WERI-Rb-1 (cell line): ENCODE data around the gene SMIM38.

Source experiments
- DNase-seq: peaks from one replicate; pipeline ENCODE4 v3.0.0-alpha.2; 2020
- H3K27ac ChIP-seq: fragments of 250-450 bp; sonication (Bioruptor Pico); 2 replicates; pipeline ENCODE4 v1.5.1; 2020; ENCODE audit warnings: mild to moderate bottlenecking, moderate library complexity
- H3K27me3 ChIP-seq: fragments of 250-450 bp; sonication (Bioruptor Pico); 2 replicates; pipeline ENCODE4 v1.5.1; 2021; ENCODE audit warnings: mild to moderate bottlenecking, low read depth, moderate library complexity; ENCODE audit not compliant: insufficient read depth, severe bottlenecking
- H3K36me3 ChIP-seq: fragments of 250-450 bp; sonication (Bioruptor Pico); 2 replicates; pipeline ENCODE4 v1.5.1; 2020; ENCODE audit warnings: mild to moderate bottlenecking, moderate library complexity
- H3K4me3 ChIP-seq: 2 replicates; pipeline ENCODE4 v1.5.1; 2011; ENCODE audit warnings: low read depth, mild to moderate bottlenecking, control low read depth, low read length
- H3K9me3 ChIP-seq: fragments of 250-450 bp; sonication (Bioruptor Pico); 2 replicates; pipeline ENCODE4 v1.5.1; 2021; ENCODE audit warnings: mild to moderate bottlenecking, moderate library complexity; ENCODE audit not compliant: severe bottlenecking
- TF ChIP-seq, protein P1 (sequence below): IDR thresholded peaks from 2 replicates; pipeline ENCODE4 v1.5.1; 2011; ENCODE audit warnings: low read depth, mild to moderate bottlenecking, control low read depth, inconsistent platforms, low read length

SMIM38 gene

DNA sequence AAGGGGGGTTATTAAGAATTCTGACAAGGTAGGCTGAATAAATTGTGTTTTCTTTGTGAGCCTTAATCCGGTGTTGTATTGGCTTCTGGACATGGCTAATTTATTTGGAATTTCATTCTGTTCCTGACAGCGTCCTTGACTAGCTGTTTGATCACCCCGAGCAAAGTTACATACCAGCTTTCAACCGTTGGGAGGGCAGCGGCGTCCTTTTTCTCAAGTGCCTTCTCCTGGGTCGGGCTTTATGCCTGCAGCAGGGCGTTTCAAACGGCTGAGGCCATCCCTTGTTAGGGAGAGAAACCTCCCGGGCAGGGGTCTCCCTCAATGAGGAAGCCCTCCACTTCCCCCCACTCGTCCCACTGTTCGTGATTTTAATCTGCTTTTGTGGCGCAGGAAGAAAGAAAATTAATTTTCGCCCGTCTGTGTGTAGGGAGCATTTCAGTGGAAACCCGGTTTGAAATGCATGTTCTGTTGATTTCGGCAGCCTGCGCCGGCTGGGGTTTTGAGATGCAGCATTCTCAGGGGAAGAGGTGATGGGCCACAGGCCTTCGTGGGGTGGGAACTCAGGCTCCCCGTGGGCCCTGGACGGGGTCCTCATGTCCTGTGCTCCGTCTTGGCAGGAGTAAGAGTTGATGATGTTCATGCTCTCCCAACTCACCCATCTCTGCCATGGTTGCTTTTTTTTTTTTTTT is 2.9 kb upstream of the SMIM38 start:
- Histone ChIP-seq H3K4me3 (no peak overlapping the region), H3K9me3 (peaks cover 4% of the 10 kb centered on the region), H3K27ac (no peak overlapping the region), H3K36me3 (no peaks in the 10 kb centered on the region), H3K27me3 (no peaks in the 10 kb centered on the region)
- no peak for DNase-seq
- TF ChIP-seq, protein P1, sequence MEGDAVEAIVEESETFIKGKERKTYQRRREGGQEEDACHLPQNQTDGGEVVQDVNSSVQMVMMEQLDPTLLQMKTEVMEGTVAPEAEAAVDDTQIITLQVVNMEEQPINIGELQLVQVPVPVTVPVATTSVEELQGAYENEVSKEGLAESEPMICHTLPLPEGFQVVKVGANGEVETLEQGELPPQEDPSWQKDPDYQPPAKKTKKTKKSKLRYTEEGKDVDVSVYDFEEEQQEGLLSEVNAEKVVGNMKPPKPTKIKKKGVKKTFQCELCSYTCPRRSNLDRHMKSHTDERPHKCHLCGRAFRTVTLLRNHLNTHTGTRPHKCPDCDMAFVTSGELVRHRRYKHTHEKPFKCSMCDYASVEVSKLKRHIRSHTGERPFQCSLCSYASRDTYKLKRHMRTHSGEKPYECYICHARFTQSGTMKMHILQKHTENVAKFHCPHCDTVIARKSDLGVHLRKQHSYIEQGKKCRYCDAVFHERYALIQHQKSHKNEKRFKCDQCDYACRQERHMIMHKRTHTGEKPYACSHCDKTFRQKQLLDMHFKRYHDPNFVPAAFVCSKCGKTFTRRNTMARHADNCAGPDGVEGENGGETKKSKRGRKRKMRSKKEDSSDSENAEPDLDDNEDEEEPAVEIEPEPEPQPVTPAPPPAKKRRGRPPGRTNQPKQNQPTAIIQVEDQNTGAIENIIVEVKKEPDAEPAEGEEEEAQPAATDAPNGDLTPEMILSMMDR, result no peak

DNA sequence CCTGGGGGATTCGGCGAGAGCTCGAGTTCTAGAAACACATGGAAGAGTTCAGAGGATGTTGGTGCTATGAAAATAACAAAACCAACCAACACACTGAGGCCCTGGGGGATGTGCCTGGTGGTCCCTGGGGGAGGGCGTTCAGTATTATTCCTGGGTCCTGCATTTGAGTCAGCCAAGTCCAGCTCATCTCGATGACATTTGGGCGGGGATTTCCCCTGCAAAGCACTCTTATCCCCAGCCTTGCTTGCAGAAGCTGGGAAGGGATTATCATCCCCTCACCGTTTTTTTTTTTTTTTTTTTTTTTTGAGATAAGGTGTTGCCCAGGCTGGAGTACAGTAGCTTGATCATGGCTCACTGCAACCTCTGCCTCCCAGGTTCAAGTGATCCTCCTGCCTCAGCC is 2.1 kb upstream of the SMIM38 start:
- peak; percentile 71 for DNase-seq
- peaks cover 2% of the 10 kb centered on the region for H3K9me3 ChIP-seq
- TF ChIP-seq, protein P1, result no peak
- H3K27me3 ChIP-seq, result no peaks in the 10 kb centered on the region
- no peaks in the 10 kb centered on the region for H3K36me3 ChIP-seq
- no peak overlapping the region for H3K4me3 ChIP-seq
- no peak overlapping the region for H3K27ac ChIP-seq

DNA sequence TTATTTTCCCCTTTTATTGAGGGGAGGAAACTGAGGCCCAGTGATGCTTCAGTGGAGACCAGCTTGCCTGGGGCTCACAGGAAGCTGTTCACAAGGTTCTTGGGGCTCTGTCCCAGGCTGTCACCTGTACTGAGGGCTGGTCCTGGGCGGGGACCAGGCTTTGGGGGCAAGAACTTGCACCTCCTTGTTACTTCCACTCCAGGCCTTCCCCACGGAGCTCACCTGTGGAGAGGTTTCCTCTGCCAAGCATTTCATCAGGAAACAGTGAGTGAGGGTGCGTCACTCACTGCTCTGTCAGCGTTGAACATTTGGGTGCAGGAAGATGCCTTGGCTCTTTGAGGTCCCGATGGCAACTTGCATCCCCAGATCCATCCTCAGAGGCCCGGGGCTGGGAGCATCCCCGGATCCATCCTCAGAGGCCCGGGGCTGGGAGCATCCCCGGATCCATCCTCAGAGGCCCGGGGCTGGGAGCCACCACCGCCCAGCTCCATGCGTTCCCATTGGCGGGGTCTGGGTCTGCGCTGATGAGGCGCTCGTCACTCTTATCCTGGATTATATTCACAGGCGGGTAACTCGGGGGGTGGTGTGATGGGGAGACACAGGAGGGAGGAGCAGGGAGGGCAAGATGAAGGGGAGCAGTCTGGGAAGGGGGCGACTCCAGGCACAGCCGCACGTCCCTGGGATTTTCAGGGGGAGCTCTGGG is 1.4 kb upstream of the SMIM38 start:
- DNase-seq, result no peak
- no peak overlapping the region for H3K4me3 ChIP-seq
- H3K27me3 ChIP-seq, result no peaks in the 10 kb centered on the region
- H3K27ac ChIP-seq, result no peak overlapping the region
- no peaks in the 10 kb centered on the region for H3K36me3 ChIP-seq
- TF ChIP-seq, protein P1, result no peak
- peaks cover 2% of the 10 kb centered on the region for H3K9me3 ChIP-seq

DNA sequence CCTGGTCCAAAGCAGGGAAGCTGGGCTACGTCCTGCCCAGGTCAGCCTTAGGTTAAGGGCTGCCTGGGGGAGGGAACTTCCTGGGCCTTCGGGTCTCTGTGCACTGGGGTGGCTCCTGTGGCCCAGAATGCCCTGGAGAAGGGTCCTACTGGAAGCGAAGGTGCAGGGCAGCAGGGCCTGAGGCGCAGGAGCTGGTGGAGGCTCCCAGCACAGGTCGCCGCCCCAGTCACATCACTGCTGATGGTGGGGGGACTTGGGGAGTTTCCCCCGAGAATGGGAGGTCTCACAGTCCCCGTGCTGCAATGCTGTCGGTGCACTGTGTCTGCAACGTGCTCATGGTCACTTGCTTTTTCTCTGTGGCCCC is 815 bp upstream of the SMIM38 start:
- DNase-seq, result no peak
- Histone ChIP-seq H3K4me3 (no peak overlapping the region), H3K27me3 (no peaks in the 10 kb centered on the region), H3K27ac (no peak overlapping the region), H3K9me3 (peaks cover 2% of the 10 kb centered on the region), H3K36me3 (no peaks in the 10 kb centered on the region)
- TF ChIP-seq, protein P1, result no peak

DNA sequence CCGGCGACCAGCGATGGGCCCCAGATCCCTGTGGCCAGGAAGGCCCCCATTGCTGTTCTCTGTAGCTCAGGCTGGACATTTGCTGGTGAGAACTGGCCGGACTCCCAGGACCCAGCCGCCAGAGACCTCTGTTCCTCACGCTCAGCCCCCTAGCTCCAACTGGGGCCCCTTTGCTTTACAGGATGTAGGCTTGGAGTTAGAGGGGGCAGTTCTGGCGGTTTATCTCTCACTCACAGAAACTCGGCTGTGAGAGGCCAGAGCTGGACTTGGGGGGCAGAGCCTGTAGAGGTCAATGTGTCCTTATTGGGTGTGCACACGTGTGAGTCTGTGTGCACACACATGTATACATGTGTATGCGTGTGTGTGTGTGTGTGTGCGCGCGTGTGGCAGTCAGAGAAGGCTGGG is 502 bp downstream of the SMIM38 start:
- DNase-seq, result no peak
- Histone ChIP-seq H3K36me3 (no peaks in the 10 kb centered on the region), H3K27ac (no peak overlapping the region), H3K9me3 (no peaks in the 10 kb centered on the region), H3K4me3 (no peak overlapping the region), H3K27me3 (no peaks in the 10 kb centered on the region)
- TF ChIP-seq, protein P1, result no peak
